GM20000 (cell line): Measurements from ENCODE around the gene SENP8.

Experiments
- DNase-seq: peaks from one replicate; pipeline ENCODE4 v3.0.0; 2012; ENCODE audit warnings: low spot score
- TF ChIP-seq, protein P1 (sequence below): IDR thresholded peaks from 2 replicates; pipeline ENCODE4 v1.5.1; 2012; ENCODE audit warnings: mild to moderate bottlenecking, control low read depth; ENCODE audit errors: extremely low read depth, missing control alignments

The SENP8 gene

DNA sequence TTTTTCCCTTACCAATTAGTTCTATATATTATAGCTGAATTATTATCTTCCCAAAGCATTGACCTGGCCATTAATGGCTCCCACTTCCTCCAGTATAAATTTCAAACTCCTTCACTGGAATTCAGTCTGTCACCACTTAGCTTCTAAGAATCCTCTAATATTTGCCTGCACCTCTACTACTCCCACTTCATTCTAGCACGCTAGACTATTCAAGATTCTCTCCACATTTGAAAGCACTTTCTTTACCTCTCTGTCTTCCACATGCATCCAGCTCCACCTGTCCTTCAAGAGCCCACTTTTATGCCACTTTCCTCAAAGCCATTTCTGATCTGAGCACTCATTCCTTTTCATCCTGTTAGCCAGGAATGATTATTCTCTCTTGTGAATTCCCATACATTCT lies 15.0 kb downstream of the SENP8 start:
- TF ChIP-seq, protein P1, sequence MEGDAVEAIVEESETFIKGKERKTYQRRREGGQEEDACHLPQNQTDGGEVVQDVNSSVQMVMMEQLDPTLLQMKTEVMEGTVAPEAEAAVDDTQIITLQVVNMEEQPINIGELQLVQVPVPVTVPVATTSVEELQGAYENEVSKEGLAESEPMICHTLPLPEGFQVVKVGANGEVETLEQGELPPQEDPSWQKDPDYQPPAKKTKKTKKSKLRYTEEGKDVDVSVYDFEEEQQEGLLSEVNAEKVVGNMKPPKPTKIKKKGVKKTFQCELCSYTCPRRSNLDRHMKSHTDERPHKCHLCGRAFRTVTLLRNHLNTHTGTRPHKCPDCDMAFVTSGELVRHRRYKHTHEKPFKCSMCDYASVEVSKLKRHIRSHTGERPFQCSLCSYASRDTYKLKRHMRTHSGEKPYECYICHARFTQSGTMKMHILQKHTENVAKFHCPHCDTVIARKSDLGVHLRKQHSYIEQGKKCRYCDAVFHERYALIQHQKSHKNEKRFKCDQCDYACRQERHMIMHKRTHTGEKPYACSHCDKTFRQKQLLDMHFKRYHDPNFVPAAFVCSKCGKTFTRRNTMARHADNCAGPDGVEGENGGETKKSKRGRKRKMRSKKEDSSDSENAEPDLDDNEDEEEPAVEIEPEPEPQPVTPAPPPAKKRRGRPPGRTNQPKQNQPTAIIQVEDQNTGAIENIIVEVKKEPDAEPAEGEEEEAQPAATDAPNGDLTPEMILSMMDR = no peak
- DNase-seq = no peak

DNA sequence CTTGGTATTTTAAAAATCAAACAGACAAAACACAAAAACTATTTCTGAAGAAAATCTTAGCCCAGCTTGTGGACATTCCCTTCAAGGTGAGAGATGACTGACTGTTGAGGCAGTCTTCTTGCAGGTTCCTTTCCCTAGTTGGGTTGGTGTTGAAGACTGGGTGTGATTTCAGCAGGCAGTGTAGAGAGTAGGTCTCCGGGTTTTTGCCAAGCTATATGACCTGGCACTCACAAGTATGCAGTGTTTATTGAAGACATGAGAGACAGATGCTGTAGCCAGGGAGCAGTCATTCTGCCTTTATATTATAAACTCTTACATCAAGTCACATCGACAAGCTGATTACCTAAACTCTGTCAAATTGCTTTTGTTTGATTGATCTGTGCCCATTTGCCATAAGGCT lies 17.5 kb downstream of the SENP8 start:
- DNase-seq = no peak
- TF ChIP-seq, protein P1 = no peak

DNA sequence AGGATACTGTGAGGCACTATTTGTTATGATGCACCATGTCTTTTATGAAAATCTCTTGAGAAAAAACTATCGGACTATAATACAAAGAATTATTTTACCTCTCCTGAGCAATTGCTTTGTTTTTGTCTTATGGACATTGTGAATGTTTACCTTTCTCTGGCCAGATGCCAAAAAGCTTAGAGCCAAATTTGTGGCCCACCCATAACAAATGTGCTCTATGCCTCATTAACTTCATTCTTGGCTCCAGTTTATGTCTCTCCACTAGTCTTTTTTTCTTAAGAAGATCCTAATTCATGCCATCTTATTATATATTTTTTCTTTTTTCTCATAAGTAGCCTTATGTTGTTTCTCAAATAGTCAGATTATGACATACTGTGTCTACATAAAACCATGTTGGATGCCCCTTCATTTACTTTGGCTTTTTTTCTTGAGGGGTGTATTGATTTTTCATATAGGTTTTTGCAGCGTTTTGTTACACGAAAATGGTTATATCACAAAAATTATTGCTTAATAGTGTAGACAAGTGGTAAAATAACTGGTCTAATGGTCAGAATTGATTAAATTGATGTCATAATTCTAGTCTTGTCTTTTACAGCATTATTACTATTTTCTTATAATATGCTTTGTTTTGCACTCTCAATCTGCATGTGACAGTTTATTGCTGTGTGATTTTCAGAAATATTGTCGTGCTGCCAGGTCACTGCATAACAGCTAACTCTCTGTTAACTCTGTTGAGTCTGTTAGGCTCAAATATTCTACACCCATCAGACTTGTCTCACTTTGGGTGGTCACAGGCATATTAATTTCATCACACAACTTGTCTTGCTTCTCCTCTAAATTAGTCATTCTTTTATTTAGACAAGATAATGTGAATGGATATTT lies 18.2 kb downstream of the SENP8 start:
- DNase-seq = no peak
- TF ChIP-seq, protein P1 = no peak

DNA sequence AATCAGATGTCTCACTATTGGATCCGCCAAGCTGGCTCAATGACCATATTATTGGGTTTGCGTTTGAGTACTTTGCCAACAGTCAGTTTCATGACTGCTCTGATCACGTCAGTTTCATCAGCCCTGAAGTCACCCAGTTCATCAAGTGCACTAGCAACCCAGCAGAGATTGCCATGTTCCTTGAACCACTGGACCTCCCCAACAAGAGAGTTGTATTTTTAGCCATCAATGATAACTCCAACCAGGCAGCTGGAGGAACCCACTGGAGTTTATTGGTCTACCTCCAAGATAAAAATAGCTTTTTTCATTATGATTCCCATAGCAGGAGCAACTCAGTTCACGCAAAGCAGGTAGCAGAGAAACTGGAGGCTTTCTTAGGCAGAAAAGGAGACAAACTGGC lies 21.5 kb downstream of the SENP8 start:
- DNase-seq = no peak
- TF ChIP-seq, protein P1 = no peak

DNA sequence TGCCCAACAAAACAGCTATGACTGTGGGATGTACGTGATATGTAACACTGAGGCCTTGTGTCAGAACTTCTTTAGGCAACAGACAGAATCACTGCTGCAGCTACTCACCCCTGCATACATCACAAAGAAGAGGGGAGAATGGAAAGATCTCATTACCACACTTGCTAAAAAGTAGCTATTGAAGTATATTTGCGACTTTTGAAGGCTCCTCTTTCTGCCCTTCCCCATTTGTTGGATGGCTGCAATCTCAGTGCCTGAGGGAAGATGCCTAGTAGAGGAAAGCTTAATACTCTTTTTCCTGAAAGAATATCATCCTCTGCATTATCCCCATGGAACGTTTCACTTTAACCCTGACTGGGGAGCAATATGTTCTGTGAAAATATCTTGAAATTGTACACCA lies 21.9 kb downstream of the SENP8 start:
- DNase-seq = no peak

DNA sequence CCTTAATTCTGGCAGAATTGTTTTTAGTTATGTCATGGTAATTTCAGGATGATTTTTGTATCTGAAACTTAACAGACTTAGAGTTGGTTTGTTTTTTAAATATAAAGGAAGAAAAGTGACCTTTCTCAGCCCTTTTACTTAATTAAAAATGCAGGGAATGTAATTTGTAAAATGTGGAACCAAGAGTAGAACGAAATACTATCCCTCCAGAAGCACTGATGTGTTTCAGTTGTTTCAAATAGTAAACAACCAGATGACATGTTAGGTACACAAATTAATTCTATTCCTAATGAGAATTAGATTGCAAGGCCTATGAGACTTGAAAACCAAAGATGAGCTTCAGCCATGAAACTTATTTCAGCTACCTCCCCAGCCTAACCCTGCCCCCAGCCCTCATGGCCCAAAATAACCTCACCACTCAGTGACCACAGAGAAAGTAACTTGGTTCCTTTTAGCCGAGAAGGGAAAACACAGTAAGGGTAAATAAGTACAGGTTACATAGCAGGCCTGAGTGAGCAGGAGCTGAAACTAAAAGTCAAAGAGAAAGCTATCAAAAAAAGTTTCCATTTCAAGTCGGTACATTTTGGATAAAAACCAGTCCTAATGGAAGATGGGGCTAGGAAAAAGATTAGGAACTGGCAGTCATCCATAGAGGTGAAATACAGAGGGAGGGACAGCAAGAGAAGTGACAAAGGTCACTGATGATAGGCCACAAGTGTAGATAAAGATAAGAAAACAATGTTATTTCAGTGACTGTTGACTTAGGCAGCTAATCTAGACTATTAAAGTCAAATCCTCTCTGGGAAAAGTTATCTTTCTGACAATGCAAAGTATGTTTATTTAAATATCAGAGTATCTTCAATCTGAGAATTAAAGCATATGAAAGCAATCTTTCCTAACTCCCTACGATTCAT lies 23.2 kb downstream of the SENP8 start:
- TF ChIP-seq, protein P1 = no peak
- DNase-seq = peak; percentile 86

More for the DNA sequence above, 21.9 kb downstream of the SENP8 start:
- TF ChIP-seq, protein P1 = no peak

- no peak for DNase-seq
- TF ChIP-seq, protein P1 = no peak
These were observed 28.0 kb downstream of the SENP8 start for GRCh38 chr15:72146221-72146620.
